GM12874 (cell line): ENCODE results near the gene USP53.

Experiments
- CTCF ChIP-seq: IDR thresholded peaks from 2 replicates; pipeline ENCODE4 v1.5.1; 2011; ENCODE audit warnings: low read depth, mild to moderate bottlenecking, control low read depth, low read length, moderate library complexity; ENCODE audit not compliant: insufficient read depth

USP53 gene

GRCh38 chr4:119299260-119299671 is 86.8 kb downstream of the USP53 start:
- no peak for TF ChIP-seq CTCF

- no peak for TF ChIP-seq CTCF
Measured at GRCh38 chr4:119299741-119300100, 87.2 kb downstream of the USP53 start.

GRCh38 chr4:119300101-119300978 is 87.8 kb downstream of the USP53 start:
- 0 out of 2 replicates have a peak, but pooled peaks have one; percentile 18 for TF ChIP-seq CTCF

GRCh38 chr4:119302073-119302832 is 89.7 kb downstream of the USP53 start:
- TF ChIP-seq CTCF = no peak

- no peak for TF ChIP-seq CTCF
Measured at GRCh38 chr4:119303587-119304305, 91.2 kb downstream of the USP53 start.

GRCh38 chr4:119304431-119304830 is 91.9 kb downstream of the USP53 start:
- TF ChIP-seq CTCF = no peak

- TF ChIP-seq CTCF = no peak
Measured at GRCh38 chr4:119307606-119308005, 95.1 kb downstream of the USP53 start.
